ENCODE data around the gene FCSK.

The FCSK gene

DNA sequence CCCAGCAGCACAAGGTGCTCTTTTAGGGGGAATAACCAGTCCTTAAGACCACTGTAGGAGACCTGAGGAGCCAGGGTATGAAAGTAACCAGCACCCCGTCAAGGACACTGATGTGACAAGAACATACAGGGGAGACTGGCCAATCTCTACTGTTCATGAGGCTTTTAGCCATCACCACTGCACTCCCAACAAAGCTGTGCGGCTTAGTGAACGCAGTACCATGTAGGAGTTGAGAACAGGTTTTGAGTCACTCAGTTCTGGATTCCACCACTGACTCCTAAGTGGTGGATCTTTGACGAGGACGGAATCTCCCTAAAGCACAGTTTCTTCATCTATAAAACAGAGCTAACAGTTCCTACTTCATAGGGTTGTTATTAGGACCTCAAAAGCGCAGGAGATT is 42.1 kb downstream of the FCSK start:
- Histone ChIP-seq H3K27ac (ENCODE audit: low read depth, low read length) (no peak overlapping the region), H3K79me2 (ENCODE audit: control insufficient read depth, low read length) (no peaks in the 10 kb centered on the region), H3K4me1 (ENCODE audit: control insufficient read depth, low read length) (peaks cover 21% of the 10 kb centered on the region), H3K9me3 (ENCODE audit: control insufficient read depth, insufficient read depth, low read length) (no peaks in the 10 kb centered on the region), H3K4me2 (ENCODE audit: low read length) (no peak overlapping the region), H3F3A (ENCODE audit: control insufficient read depth, insufficient read depth) (peaks cover 2% of the 10 kb centered on the region; the same call in 1 of the 2 replicates), H3K9me2 (replicated peaks; ENCODE audit: control insufficient read depth, low read length) (no peaks in the 10 kb centered on the region), H3K4me3 (ENCODE audit: low read length) (no peak overlapping the region), H4K20me1 (ENCODE audit: control insufficient read depth, insufficient read depth, low read depth, low read length) (no peaks in the 10 kb centered on the region), H3K36me3 (ENCODE audit: control insufficient read depth, low read length) (peaks cover 60% of the 10 kb centered on the region), H3K27me3 (ENCODE audit: control insufficient read depth, low read length) (no peaks in the 10 kb centered on the region)
- TF ChIP-seq, protein P1, sequence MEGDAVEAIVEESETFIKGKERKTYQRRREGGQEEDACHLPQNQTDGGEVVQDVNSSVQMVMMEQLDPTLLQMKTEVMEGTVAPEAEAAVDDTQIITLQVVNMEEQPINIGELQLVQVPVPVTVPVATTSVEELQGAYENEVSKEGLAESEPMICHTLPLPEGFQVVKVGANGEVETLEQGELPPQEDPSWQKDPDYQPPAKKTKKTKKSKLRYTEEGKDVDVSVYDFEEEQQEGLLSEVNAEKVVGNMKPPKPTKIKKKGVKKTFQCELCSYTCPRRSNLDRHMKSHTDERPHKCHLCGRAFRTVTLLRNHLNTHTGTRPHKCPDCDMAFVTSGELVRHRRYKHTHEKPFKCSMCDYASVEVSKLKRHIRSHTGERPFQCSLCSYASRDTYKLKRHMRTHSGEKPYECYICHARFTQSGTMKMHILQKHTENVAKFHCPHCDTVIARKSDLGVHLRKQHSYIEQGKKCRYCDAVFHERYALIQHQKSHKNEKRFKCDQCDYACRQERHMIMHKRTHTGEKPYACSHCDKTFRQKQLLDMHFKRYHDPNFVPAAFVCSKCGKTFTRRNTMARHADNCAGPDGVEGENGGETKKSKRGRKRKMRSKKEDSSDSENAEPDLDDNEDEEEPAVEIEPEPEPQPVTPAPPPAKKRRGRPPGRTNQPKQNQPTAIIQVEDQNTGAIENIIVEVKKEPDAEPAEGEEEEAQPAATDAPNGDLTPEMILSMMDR (IDR thresholded peaks at IDR 0.05; ENCODE audit: low read depth, low read length, poor library complexity, severe bottlenecking), result no peak
- no peak for TF ChIP-seq EZH2phosphoT487 (IDR thresholded peaks at IDR 0.05; ENCODE audit: borderline replicate concordance, low read length)

DNA sequence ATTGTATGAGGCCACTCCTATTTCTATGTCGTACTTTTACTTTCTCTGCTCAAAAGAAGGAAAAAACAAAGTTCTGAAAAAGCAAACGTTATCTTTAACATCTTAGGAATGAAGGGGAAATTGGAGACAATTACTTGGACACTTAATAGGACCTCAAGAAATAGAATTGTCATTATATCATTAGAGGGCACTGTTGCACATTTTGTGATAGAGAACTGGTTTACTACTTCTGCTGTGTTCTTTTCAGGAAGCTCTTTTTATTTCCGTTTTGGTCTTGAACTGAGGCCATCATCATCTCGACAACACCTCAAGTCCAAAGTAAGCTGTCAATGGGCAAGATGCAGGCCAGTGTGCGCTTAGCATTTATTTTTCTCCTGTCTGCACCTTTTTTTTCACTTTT is 54.4 kb downstream of the FCSK start:
- Histone ChIP-seq H3K27ac (ENCODE audit: low read depth, low read length) (peak overlapping the region; percentile 37), H3K4me3 (ENCODE audit: low read length) (peak overlapping the region; percentile 17), H3F3A (ENCODE audit: control insufficient read depth, insufficient read depth) (0 out of 2 replicates have a peak, but pooled peaks cover 5% of the 10 kb centered on the region), H3K9me3 (ENCODE audit: control insufficient read depth, insufficient read depth, low read length) (no peaks in the 10 kb centered on the region), H3K27me3 (ENCODE audit: control insufficient read depth, low read length) (no peaks in the 10 kb centered on the region), H3K4me2 (ENCODE audit: low read length) (peak overlapping the region; percentile 50), H3K9me2 (replicated peaks; ENCODE audit: control insufficient read depth, low read length) (no peaks in the 10 kb centered on the region), H3K36me3 (ENCODE audit: control insufficient read depth, low read length) (peaks cover 53% of the 10 kb centered on the region), H3K4me1 (ENCODE audit: control insufficient read depth, low read length) (peaks cover 37% of the 10 kb centered on the region), H4K20me1 (ENCODE audit: control insufficient read depth, insufficient read depth, low read depth, low read length) (no peaks in the 10 kb centered on the region), H3K79me2 (ENCODE audit: control insufficient read depth, low read length) (peaks cover 4% of the 10 kb centered on the region)
- no peak for TF ChIP-seq EZH2phosphoT487 (IDR thresholded peaks at IDR 0.05; ENCODE audit: borderline replicate concordance, low read length)
- TF ChIP-seq, protein P1 (IDR thresholded peaks at IDR 0.05; ENCODE audit: low read depth, low read length, poor library complexity, severe bottlenecking), result peak; percentile 61

DNA sequence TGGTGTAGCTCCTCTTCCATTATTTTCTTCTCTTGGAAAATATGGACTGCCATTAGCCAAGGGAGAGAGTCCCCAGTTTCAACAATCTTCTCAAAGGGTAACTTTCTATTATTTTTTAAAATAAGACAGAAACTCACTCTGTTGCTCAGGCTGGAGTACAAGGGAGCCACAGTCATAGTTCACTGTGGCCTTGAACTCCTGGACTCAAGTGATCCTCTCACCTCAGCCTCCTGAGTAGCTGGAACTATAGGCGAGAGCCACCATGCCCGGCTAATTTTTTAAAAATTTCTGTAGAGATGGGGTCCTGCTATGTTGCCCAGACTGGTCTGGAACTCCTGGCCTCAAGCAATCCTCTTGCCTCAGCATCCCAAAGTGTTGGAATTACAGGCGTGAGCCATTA is 55.8 kb downstream of the FCSK start:
- Histone ChIP-seq H3K27ac (ENCODE audit: low read depth, low read length) (no peak overlapping the region), H3K4me3 (ENCODE audit: low read length) (no peak overlapping the region), H3K79me2 (ENCODE audit: control insufficient read depth, low read length) (peaks cover 4% of the 10 kb centered on the region), H3K4me1 (ENCODE audit: control insufficient read depth, low read length) (peaks cover 37% of the 10 kb centered on the region), H4K20me1 (ENCODE audit: control insufficient read depth, insufficient read depth, low read depth, low read length) (no peaks in the 10 kb centered on the region), H3K9me3 (ENCODE audit: control insufficient read depth, insufficient read depth, low read length) (no peaks in the 10 kb centered on the region), H3K27me3 (ENCODE audit: control insufficient read depth, low read length) (no peaks in the 10 kb centered on the region), H3K4me2 (ENCODE audit: low read length) (no peak overlapping the region), H3K9me2 (replicated peaks; ENCODE audit: control insufficient read depth, low read length) (no peaks in the 10 kb centered on the region), H3F3A (ENCODE audit: control insufficient read depth, insufficient read depth) (0 out of 2 replicates have a peak, but pooled peaks cover 5% of the 10 kb centered on the region), H3K36me3 (ENCODE audit: control insufficient read depth, low read length) (peaks cover 65% of the 10 kb centered on the region)
- TF ChIP-seq EZH2phosphoT487 (IDR thresholded peaks at IDR 0.05; ENCODE audit: borderline replicate concordance, low read length), result no peak
- TF ChIP-seq, protein P1 (IDR thresholded peaks at IDR 0.05; ENCODE audit: low read depth, low read length, poor library complexity, severe bottlenecking), result no peak
